ENCODE measurements around the gene POU2F2. TPM values are rescaled to one million over a fixed set of nuclear protein-coding genes. Genes with fewer than 3 reads are reported as not detected.

The POU2F2 gene
- total RNA-seq, 1 donor from 2014 or later = 6.1 TPM

DNA sequence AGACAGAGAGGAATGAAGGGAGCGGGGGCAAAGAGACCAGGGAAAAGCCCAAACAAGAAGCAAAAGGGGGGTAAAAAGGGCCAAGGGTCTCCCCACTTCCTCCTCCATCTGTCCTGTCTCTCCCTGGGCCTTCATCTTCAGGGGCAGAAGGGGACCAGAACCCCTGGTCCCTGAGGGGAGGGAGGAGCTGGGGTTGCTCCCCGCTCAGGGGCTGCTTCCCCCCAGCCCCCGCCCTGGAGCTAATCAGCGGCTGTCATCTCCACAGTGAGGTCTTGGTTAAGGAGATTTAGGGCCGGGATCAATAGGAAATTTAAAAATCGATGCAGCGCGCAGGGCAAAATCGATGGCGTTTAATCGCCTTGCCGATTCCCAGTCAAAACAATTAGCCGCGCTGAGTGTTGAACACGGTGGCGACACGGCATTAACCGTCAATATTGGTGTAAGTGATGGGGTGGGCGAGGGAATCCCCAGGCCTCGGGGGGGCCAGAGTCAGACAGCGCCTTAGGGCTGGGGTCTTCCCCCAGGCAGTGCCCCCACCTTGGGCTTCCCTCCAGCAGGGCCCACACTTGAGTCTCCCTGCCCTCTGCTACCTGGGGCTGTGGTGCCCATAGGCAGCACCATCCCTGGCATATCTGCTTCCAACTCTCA is 29.5 kb upstream of the POU2F2 start:
- no peaks in the 10 kb centered on the region for H3K4me1 ChIP-seq
- H3K4me3 ChIP-seq = no peak overlapping the region
- no peaks in the 10 kb centered on the region for H3K36me3 ChIP-seq
- H3K27ac ChIP-seq = no peak overlapping the region
- TF ChIP-seq, protein P1, sequence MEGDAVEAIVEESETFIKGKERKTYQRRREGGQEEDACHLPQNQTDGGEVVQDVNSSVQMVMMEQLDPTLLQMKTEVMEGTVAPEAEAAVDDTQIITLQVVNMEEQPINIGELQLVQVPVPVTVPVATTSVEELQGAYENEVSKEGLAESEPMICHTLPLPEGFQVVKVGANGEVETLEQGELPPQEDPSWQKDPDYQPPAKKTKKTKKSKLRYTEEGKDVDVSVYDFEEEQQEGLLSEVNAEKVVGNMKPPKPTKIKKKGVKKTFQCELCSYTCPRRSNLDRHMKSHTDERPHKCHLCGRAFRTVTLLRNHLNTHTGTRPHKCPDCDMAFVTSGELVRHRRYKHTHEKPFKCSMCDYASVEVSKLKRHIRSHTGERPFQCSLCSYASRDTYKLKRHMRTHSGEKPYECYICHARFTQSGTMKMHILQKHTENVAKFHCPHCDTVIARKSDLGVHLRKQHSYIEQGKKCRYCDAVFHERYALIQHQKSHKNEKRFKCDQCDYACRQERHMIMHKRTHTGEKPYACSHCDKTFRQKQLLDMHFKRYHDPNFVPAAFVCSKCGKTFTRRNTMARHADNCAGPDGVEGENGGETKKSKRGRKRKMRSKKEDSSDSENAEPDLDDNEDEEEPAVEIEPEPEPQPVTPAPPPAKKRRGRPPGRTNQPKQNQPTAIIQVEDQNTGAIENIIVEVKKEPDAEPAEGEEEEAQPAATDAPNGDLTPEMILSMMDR (IDR thresholded peaks at IDR 0.05) = no peak
- intact Hi-C loops (cut with DNase I) = no loop called here
- no peaks in the 10 kb centered on the region for H3K9me3 ChIP-seq
- ATAC-seq (no peak), DNase-seq (no peak)
- H3K27me3 ChIP-seq = no peaks in the 10 kb centered on the region

DNA sequence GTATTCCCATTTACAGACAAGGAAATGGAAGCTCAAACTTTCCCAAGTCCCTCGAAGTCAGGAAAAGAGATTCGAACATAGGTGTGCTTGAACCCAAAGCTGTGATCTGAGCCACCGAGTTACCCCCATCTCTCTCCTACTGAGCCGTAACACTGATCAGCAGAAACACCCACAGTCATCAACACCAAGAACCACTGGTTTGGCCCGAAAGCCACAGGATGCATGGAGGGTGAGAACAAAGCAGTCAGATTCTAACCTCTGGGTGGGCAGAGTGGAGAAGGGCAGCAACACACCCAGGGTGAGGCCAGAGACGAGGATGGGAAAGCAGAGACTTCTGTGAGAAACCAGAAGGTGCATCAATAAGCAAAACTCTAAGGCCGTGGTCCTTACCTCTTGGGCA is 27.7 kb upstream of the POU2F2 start:
- no peaks in the 10 kb centered on the region for H3K4me1 ChIP-seq
- no peaks in the 10 kb centered on the region for H3K9me3 ChIP-seq
- no peak overlapping the region for H3K27ac ChIP-seq
- H3K27me3 ChIP-seq = peaks cover under 1% of the 10 kb centered on the region
- ATAC-seq = no peak
- TF ChIP-seq, protein P1 (IDR thresholded peaks at IDR 0.05) = no peak
- H3K4me3 ChIP-seq = no peak overlapping the region
- intact Hi-C loops (cut with DNase I) = no loop called here
- H3K36me3 ChIP-seq = no peaks in the 10 kb centered on the region
- DNase-seq = no peak

DNA sequence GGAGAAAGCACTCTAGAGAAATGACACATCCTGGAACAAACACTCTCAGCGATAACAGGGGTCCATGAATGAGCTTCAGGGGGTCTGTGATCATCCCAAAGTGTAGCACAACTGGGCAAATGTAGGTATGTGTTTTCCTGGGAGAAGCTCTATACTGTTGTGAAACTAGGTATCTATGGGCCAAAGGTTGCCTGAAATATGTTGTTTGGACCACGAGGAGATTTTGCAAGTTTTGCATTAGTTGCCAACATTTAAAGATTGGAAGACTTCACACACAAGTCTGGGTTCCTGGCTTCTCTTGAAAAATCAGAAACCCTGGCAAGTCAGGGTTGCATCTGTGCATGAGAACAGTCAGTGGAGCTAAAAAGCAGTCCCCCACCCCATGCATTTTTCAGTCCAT is 26.7 kb upstream of the POU2F2 start:
- DNase-seq (no peak), ATAC-seq (no peak)
- no peaks in the 10 kb centered on the region for H3K36me3 ChIP-seq
- intact Hi-C loops (cut with DNase I) = no loop called here
- H3K4me3 ChIP-seq = no peak overlapping the region
- peaks cover 9% of the 10 kb centered on the region for H3K27me3 ChIP-seq
- TF ChIP-seq, protein P1 (IDR thresholded peaks at IDR 0.05) = no peak
- H3K4me1 ChIP-seq = no peaks in the 10 kb centered on the region
- no peaks in the 10 kb centered on the region for H3K9me3 ChIP-seq
- H3K27ac ChIP-seq = no peak overlapping the region

DNA sequence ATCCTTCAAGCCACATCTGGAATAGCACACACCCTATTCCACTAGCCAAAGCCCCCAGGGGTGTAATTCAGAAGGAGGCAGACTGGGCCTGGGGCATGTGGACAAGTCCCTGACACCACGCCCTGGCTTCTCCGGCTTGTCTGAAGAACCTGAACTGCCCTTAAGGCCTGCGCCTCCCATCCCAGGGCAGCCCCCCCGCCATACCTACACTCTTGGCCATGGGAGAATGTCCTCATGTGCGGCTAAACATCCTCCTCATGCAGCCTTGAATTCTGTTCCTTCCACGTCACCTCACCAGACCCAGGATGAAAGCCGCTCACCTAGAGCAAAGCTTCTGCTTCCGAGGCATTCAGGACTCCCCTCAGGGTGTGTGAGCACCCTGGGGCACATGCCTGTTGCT is 24.3 kb upstream of the POU2F2 start:
- peaks cover 26% of the 10 kb centered on the region for H3K27me3 ChIP-seq
- no peak for ATAC-seq

DNA sequence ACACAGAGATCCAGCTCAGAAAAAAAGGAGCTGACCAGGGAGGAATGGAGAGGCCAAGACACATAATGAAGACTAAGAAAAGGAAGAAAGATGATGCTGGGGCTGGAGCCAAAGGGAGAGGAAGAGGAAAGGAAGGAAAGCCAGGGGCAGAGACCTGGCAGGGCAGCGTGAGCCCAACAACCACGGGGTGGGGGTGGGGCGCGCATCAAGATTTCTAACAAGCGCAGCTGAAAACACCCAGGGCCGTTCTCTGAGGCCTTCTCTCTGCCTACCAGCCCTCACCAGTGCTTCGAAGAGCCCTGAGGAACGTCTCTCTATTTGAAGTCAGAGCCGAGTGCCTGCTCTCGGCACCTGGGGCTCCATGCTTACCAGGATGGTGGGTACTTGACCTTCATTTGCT is 23.6 kb upstream of the POU2F2 start:
- no peaks in the 10 kb centered on the region for H3K4me1 ChIP-seq
- H3K36me3 ChIP-seq = no peaks in the 10 kb centered on the region
- no peak overlapping the region for H3K4me3 ChIP-seq
- H3K9me3 ChIP-seq = no peaks in the 10 kb centered on the region
- ATAC-seq (no peak), DNase-seq (no peak)
- TF ChIP-seq, protein P1 (IDR thresholded peaks at IDR 0.05) = no peak
- intact Hi-C loops (cut with DNase I) = no loop called here
- peaks cover 34% of the 10 kb centered on the region for H3K27me3 ChIP-seq
- H3K27ac ChIP-seq = no peak overlapping the region

More for the DNA sequence above, 24.3 kb upstream of the POU2F2 start:
- Histone ChIP-seq H3K36me3 (no peaks in the 10 kb centered on the region), H3K9me3 (no peaks in the 10 kb centered on the region), H3K27ac (no peak overlapping the region), H3K4me1 (no peaks in the 10 kb centered on the region), H3K4me3 (no peak overlapping the region)
- TF ChIP-seq, protein P1 (IDR thresholded peaks at IDR 0.05) = no peak
- DNase-seq = no peak
- intact Hi-C loops (cut with DNase I) = no loop called here
